Ammon's horn (tissue), 1 donor: ENCODE data around the gene RNF150.
"Not testable (repeated sequence)": the region's sequence is repeated elsewhere in the genome, so short reads cannot be mapped to it uniquely, and the experiment has no call there.

ENCODE experiments used
- DNase-seq: peaks from one replicate; pipeline ENCODE4 v3.0.0-alpha.2; 2016; ENCODE audit warnings: low spot score

Gene RNF150

GRCh38 chr4:141075553-141075952, 57.7 kb downstream of the RNF150 start:
- DNase-seq = no peak

GRCh38 chr4:141074098-141074878, 59.0 kb downstream of the RNF150 start:
- DNase-seq = no peak

DNA sequence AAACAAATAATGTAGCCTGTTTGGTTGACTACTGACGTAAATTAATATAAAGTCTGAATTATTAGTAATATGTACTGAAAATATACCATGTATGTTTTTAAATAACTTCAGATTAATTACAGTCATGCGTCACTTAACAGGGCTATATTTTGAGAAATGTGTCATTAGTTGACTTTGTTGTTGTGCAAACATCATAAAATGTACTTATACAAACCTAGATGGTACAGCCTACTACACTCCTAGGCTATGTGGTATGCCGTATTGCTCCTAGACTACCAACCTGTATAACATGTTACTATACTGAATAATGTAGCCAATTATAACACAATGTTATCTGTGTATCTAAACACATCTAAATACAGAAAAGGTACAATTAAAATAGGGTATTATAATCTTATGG, 66.6 kb downstream of the RNF150 start:
- no peak for DNase-seq

GRCh38 chr4:141065872-141066271, 67.4 kb downstream of the RNF150 start:
- DNase-seq = no peak

- no peak for DNase-seq
These were observed 70.6 kb downstream of the RNF150 start for GRCh38 chr4:141062651-141063050.

DNA sequence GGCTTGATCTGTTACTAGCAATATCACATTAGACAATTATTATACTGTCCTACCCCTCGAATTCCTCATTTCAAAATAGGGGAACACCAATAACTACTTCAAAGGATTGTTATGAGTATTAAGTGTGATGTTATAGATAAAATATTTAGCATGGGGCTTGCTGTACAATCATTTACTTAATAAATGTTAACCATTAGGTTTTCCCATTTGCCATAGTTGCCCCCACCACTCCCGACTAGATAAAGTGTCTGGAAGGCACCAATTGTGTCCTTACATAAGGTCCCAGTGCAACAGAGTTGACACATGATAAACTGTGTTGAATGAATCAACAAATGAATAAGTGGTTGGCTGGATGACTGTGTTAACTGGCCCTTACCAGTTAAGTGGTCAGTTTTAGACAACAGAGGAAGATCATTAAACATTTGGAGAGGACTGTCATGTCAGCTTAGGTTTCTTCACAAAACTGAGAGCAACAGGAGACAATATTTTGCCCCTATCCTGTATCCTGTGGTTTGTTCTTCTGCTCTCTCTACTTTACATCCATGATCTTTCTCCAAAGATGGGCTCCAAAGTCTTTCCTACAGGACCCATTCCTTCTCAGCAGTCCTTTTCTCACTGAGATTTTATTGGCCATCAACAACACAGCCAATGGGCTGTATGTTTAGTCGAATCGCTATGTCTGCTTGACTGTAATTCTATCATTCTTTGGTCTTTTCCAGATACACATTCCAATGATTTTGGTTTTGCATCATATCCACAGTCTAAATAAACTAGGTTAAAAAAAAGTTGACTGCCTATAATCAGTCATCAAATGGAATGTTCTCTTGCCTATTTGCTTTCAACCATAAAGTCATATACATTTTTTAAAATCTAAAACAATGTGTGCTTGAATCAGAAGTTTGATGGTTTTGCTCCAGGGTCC, 74.4 kb downstream of the RNF150 start:
- DNase-seq = no peak

GRCh38 chr4:141057582-141057981, 75.7 kb downstream of the RNF150 start:
- DNase-seq = no peak

DNA sequence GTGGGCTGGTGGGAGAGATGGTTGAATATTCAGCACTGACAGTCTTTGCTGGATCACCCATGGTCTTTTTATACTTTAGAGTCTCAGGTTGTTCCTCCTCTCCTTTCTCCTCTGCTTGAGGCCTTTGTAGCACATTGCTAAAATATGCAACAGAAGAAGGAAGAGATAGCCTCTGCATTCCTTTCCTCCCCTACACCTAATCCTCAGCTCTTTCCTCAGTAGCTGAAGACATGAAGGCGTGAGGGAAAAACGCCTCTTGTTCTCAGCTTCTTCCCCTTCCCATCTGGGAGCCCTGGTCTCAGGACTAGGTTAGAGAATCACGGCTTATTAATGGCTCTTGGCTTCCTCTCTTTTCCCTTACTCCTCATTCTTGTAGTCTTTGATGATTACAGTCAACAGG, 76.8 kb downstream of the RNF150 start:
- DNase-seq = no peak

- DNase-seq = no peak
These were observed 78.8 kb downstream of the RNF150 start for GRCh38 chr4:141054446-141054845.

DNA sequence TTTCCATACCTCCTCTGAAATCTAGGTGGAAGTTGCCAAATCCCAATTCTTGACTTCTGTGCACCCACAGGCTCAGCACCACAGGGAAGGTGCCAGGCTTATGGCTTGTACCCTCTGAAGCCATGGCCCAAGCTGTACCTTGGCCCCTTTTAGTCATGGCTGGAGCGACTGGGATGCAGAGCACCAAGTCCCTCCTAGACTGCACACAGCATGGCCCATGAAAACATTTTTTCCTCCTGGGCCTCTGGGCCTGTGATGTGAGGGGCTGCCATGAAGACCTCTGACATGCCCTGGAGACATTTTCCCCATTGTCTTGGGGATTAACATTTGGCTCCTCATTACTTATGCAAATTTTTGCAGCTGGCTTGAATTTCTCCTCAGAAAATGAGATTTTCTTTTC, 82.3 kb downstream of the RNF150 start:
- not testable (repeated sequence) for DNase-seq

DNA sequence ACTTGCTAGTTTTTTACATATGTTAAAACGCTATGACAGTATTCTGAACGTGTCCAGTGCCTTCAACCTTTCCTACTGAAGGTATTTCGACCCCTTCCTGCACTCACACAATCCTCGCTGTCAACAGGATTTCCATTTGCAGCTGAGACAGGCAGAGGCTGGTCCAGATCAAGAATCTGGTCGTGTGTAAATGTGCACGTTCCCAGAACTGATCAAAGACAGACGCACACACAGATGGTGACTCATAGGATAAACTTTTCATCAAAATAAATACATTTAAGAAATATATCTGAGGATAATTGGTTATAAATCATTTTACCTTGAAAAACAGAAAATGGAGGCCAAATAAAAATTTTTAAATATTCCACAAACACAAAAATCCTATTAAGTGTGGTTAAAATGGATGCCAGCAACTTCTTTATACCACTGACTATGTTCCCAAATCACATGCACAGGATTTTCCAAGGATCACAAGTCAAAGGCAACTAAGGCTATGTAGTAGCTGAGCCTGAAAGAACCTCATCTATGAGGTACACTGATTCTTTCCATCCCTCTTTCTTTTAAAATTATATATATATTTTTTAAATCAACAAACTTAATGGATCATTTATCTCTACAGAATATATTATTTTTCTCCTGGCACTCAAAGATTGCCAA, 85.9 kb downstream of the RNF150 start:
- DNase-seq = no peak

- no peak for DNase-seq
These were observed 87.0 kb downstream of the RNF150 start for GRCh38 chr4:141046255-141046654.

DNA sequence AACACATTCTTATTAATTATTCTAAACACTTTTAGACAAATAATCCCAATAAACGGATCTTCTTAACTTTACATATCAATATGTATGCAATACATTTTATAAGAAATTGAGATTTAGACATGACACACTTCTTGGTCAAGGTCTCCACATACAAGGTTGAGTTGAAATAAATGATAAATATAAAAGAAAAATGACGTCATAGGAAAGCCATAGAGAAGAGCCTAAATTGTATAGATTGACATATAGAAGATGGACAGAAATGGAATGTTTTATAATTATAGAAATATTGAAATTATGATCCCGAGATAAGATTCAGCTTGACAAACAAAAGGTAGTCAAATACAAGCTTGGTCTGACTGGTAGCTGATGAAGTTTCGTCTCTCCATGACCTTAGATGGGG, 87.4 kb downstream of the RNF150 start:
- no peak for DNase-seq

DNA sequence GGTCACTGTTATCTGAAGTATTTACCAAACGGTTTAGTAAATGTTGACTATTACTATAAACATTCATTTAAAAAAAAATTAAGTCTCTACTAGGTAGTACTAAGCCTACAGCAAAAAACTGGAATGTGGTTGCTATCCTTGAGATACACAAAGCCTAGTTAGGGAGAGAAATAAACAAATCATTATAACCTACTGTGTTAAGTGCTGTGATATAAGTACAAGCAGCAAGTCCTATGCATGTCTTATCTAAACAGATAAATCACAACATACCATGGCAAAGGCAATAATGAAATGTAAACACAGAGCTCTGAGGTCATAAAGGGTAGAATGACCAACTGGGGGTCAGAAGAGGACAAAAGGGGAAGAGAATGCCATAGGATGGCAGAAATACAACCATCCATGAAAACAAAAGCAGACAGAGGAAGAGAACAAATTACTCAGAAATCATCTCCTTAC, 92.2 kb downstream of the RNF150 start:
- DNase-seq = no peak

DNA sequence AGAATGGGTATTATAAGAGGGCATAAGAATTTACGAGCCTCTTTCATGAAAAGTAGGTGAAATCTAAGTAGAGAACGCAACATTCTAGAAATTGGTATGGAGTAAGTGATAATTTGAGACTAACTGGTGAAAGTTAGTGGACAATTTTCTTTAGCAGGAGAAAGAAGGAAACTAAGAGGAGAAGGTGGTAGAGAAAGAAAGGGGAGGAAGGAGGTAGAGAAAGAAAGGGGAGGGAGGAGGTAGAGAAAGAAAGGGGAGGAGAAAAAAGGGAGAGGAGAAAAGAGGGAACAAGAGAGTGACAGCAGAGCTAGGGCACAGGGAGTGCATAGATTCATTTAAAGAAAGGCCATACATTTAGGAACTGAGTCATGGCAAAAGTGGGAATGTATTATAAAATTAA, 94.1 kb downstream of the RNF150 start:
- no peak for DNase-seq

- DNase-seq = no peak
These were observed 94.8 kb downstream of the RNF150 start for GRCh38 chr4:141038428-141038827.

DNA sequence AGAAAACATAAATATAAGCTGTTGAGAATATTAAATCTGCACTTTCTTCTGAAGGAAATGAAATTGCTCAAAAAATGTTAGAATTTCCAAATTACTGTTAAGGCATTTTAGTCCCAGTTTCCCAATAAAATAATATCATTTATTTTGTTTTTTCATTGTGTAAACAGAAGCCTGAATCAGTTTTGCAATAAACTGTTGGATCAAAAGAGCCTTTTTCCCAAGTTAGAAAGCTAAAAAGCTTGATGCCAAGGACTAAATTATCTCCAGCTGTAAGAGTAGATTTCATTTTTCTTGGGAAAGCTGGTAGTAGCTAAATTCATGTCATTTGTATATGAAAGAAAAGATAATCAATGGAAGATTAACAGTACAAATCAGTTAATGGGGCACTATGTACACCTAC, 95.8 kb downstream of the RNF150 start:
- no peak for DNase-seq

- no peak for DNase-seq
These were observed 96.5 kb downstream of the RNF150 start for GRCh38 chr4:141036786-141037185.

DNA sequence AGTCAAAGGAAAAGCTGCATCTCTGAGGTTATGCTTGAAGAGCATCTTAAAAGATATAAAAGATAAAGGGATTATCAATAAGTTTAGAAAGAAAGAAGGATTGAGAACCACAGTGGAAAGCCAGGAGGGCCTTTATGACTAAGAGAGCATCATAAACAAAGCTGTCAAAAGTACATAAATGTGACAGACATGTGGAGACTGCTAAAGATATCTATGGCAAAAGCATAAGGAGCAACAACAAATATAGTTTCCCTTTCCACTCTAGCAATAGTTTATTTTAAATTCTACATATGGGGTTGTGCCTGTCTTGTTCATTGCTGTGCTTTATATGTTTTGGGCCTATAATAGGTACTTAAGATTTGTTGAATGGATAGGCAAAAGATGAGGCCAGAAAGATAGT, 97.3 kb downstream of the RNF150 start:
- DNase-seq = no peak

DNA sequence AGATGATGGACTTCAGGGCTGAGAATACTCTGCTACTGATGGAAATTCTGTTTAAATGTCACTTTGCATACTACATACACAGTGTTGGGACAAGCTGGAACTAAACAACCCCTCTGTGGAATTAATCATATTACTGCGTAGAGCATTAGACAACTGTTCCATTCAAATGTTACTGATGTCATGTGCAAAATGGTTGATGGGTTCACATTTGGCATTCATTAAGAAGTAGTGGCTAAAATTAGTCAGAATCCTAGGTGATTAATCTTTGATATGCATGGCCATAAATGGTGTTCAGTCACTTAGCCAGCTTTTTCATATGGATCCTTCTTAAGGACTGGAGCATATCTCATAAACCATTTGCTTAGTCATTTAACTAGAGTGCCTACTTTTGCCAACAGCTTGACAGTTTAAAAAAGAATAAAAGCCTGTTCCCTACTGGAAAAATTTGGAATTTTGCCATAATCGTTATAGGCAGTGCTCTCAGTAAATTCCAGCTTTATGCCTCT, 105.2 kb downstream of the RNF150 start:
- DNase-seq = no peak

- no peak for DNase-seq
These were observed 105.8 kb downstream of the RNF150 start for GRCh38 chr4:141027421-141027820.

GRCh38 chr4:141026900-141027299, 106.4 kb downstream of the RNF150 start:
- no peak for DNase-seq
